Measurements from ENCODE around the gene LURAP1L. TPM values are rescaled to one million over a fixed set of nuclear protein-coding genes. Genes with fewer than 3 reads are reported as not detected.

Gene LURAP1L
- total and polyA plus RNA-seq, 2 of the 4 experiments (the other 2 are of a cell fraction), result 6.1 to 10.6 TPM

DNA sequence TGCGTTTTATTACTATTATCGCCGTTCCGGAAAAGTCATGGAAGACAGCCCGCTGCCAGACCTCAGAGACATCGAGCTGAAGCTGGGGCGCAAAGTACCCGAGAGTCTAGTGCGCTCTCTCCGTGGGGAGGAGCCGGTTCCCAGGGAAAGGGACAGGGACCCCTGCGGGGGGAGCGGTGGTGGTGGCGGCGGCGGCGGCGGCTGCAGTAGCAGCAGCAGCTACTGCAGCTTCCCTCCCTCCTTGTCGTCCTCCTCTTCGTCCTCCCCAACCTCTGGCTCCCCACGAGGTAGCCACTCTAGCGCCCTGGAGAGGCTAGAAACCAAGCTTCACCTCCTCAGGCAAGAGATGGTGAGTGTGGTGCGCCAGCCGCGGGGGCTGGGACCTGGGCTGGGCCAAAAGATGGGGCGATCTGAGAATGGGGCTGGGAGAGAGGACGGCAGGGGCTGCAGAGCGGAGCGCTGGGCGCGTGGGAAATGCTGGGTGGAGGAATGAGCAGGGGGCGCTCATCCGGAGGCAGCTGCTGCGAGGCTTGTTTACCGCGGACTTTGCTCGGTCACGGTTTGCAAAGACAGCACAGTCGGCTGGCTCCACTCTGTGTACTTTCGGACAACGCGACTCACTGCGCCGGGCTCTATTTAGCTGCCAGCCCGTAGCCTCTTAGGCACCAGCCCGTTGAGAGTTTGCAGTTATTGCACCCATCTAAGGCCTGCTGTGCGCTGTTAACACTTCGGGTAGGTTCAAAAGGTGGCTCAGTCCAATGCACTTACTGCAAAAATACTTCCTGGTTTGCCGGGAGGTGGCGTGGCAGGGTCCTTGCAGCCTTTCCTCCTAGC, 1.1 kb downstream of the LURAP1L start:
- Histone ChIP-seq H3K4me3 (ENCODE audit: insufficient read depth, low read depth, low read length) (peak overlapping the region; percentile 91), H2AK5ac (ENCODE audit: low read depth, low read length) (peak overlapping the region; percentile 20; the same call in 1 of the 2 replicates), H4K20me1 (ENCODE audit: insufficient read depth, low read length) (no peaks in the 10 kb centered on the region), H2BK20ac (ENCODE audit: low read depth, low read length) (peak overlapping the region; percentile 40), H3K14ac (replicated peaks; ENCODE audit: low read depth, low read length) (peak overlapping the region; percentile 90), H2BK120ac (ENCODE audit: low read depth, low read length) (peak overlapping the region; percentile 89), H3K23ac (ENCODE audit: low read depth, low read length) (peak overlapping the region; percentile 94), H3K4me1 (ENCODE audit: control insufficient read depth, insufficient read depth, low read length) (peaks cover 5% of the 10 kb centered on the region), H2AFZ (replicated peaks; ENCODE audit: low read length, poor library complexity) (peak overlapping the region; percentile 95), H3K9ac (ENCODE audit: low read depth, low read length) (peak overlapping the region; percentile 89), H3K4ac (ENCODE audit: low read depth, low read length) (peak overlapping the region; percentile 80), H3K4me2 (ENCODE audit: low read depth, low read length) (peak overlapping the region; percentile 90), H3K56ac (ENCODE audit: extremely low read depth, insufficient read depth, low read length) (peak overlapping the region; percentile 73; the same call in 1 of the 2 replicates), H2BK5ac (ENCODE audit: low read depth, low read length, poor library complexity, severe bottlenecking) (peak overlapping the region; percentile 82), H3K79me1 (ENCODE audit: low read depth in 1 of 2, low read length in 2 of 2) (peaks cover 9 to 26% of the 10 kb centered on the region in 2 experiments; a peak in 3 of 4 replicates), H3K9me1 (ENCODE audit: insufficient read depth, low read length) (peaks cover 6% of the 10 kb centered on the region; the same call in 1 of the 2 replicates), H2AK9ac (replicated peaks; ENCODE audit: low read depth, low read length, poor library complexity) (peak overlapping the region; percentile 90), H4K8ac (ENCODE audit: low read depth in 2 of 2, low read length in 2 of 2) (peak overlapping the region; percentile 14 to 80; a peak in 3 of 4 replicates), H3K36me3 (ENCODE audit: control insufficient read depth, insufficient read depth, low read length) (peaks cover 5% of the 10 kb centered on the region; the same call in 1 of the 2 replicates), H3K27me3 (ENCODE audit: control insufficient read depth, insufficient read depth, low read length) (no peaks in the 10 kb centered on the region), H3K9me3 (ENCODE audit: control insufficient read depth, insufficient read depth, low read length) (no peaks in the 10 kb centered on the region), H3K27ac (ENCODE audit: insufficient read depth, low read length) (peak overlapping the region; percentile 96), H3K18ac (ENCODE audit: low read depth, low read length) (peak overlapping the region; percentile 89), H4K91ac (ENCODE audit: insufficient read depth, low read depth, low read length) (peak overlapping the region; percentile 80), H2BK15ac (ENCODE audit: low read depth, low read length) (peak overlapping the region; percentile 40; the same call in 1 of the 3 replicates), H4K5ac (ENCODE audit: low read depth, low read length) (peak overlapping the region; percentile 90)
- DNase-seq (peak; percentile 89), ATAC-seq (ENCODE audit: low read depth) (peak; percentile 84)
- in situ Hi-C loops (cut with MboI; ENCODE audit: low sequenced_read_pairs) (no loop called here), intact Hi-C loops (cut with micrococcal nuclease) (loop anchor here (1.0 to 5.0 kb wide), 4 partner anchors 38 to 256 kb away; no protein-coding TSS in a partner anchor), dilution Hi-C loops (cut with HindIII; ENCODE audit: low sequenced_read_pairs, unreplicated experiment) (no loop called here)
- ChIA-PET POLR2A (ENCODE audit: unreplicated experiment) (interaction anchor here (0.8 to 2.1 kb wide), 5 partner anchors 39 to 109 kb away, joined by 3 to 13 read pairs (median 3); no protein-coding TSS in a partner anchor), CTCF (interaction anchor here (0.6 to 2.6 kb wide), 15 partner anchors 10 to 124 kb away, joined by 3 to 8 read pairs (median 4); no protein-coding TSS in a partner anchor)
- BruUV-seq (replicated peaks), result no TSS peak
- 0% methylated on average over 24 of the region's 50 CpGs; no CpG with 5 or more reads in 1 of the 2 experiments for WGBS, 2 experiments (ENCODE audit: extremely low coverage in 2 of 2, insufficient read length in 1 of 2)
- no peak for TF ChIP-seq RCOR1 (IDR thresholded peaks at IDR 0.05; ENCODE audit: insufficient replicate concordance, low read length)
- TF ChIP-seq SMC3 (IDR thresholded peaks at IDR 0.05; ENCODE audit: low read depth, low read length), result peak; percentile 60
- TF ChIP-seq FOS (IDR thresholded peaks at IDR 0.05; ENCODE audit: low read depth, low read length), result no peak
- TF ChIP-seq NFE2L2 (IDR thresholded peaks at IDR 0.05; ENCODE audit: low read depth, low read length), result no peak
- TF ChIP-seq RFX5 (IDR thresholded peaks at IDR 0.05; ENCODE audit: low read depth, low read length), result no peak
- TF ChIP-seq MAZ (IDR thresholded peaks at IDR 0.05; ENCODE audit: borderline replicate concordance, low read depth, low read length), result peak; percentile 5; the same call in 1 of the 2 replicates
- TF ChIP-seq MXI1 (IDR thresholded peaks at IDR 0.05; ENCODE audit: borderline replicate concordance, low read depth, low read length), result no peak; the same call in 1 of the 2 replicates
- TF ChIP-seq, protein P1, sequence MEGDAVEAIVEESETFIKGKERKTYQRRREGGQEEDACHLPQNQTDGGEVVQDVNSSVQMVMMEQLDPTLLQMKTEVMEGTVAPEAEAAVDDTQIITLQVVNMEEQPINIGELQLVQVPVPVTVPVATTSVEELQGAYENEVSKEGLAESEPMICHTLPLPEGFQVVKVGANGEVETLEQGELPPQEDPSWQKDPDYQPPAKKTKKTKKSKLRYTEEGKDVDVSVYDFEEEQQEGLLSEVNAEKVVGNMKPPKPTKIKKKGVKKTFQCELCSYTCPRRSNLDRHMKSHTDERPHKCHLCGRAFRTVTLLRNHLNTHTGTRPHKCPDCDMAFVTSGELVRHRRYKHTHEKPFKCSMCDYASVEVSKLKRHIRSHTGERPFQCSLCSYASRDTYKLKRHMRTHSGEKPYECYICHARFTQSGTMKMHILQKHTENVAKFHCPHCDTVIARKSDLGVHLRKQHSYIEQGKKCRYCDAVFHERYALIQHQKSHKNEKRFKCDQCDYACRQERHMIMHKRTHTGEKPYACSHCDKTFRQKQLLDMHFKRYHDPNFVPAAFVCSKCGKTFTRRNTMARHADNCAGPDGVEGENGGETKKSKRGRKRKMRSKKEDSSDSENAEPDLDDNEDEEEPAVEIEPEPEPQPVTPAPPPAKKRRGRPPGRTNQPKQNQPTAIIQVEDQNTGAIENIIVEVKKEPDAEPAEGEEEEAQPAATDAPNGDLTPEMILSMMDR (conservative IDR thresholded peaks at IDR 0.05; ENCODE audit: low read depth, low read length), result peak; percentile 53
- peak; percentile 64; the same call in 1 of the 2 replicates for TF ChIP-seq RAD21 (IDR thresholded peaks at IDR 0.05; ENCODE audit: low read length)
- TF ChIP-seq CEBPB (IDR thresholded peaks at IDR 0.05; ENCODE audit: low read depth, low read length), result no peak
- TF ChIP-seq BHLHE40 (IDR thresholded peaks at IDR 0.05; ENCODE audit: low read depth, low read length), result 0 out of 2 replicates have a peak, but pooled peaks have one; percentile 14
- peak; percentile 45; the same call in 1 of the 2 replicates for TF ChIP-seq POLR2A (IDR thresholded peaks at IDR 0.05; ENCODE audit: low read depth, low read length)
- TF ChIP-seq, protein P2, sequence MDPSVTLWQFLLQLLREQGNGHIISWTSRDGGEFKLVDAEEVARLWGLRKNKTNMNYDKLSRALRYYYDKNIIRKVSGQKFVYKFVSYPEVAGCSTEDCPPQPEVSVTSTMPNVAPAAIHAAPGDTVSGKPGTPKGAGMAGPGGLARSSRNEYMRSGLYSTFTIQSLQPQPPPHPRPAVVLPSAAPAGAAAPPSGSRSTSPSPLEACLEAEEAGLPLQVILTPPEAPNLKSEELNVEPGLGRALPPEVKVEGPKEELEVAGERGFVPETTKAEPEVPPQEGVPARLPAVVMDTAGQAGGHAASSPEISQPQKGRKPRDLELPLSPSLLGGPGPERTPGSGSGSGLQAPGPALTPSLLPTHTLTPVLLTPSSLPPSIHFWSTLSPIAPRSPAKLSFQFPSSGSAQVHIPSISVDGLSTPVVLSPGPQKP (IDR thresholded peaks at IDR 0.05; ENCODE audit: borderline replicate concordance, low read depth, low read length), result no peak

All from IMR-90 (cell line).